ENCODE measurements around the gene IGFLR1.

Gene IGFLR1

DNA sequence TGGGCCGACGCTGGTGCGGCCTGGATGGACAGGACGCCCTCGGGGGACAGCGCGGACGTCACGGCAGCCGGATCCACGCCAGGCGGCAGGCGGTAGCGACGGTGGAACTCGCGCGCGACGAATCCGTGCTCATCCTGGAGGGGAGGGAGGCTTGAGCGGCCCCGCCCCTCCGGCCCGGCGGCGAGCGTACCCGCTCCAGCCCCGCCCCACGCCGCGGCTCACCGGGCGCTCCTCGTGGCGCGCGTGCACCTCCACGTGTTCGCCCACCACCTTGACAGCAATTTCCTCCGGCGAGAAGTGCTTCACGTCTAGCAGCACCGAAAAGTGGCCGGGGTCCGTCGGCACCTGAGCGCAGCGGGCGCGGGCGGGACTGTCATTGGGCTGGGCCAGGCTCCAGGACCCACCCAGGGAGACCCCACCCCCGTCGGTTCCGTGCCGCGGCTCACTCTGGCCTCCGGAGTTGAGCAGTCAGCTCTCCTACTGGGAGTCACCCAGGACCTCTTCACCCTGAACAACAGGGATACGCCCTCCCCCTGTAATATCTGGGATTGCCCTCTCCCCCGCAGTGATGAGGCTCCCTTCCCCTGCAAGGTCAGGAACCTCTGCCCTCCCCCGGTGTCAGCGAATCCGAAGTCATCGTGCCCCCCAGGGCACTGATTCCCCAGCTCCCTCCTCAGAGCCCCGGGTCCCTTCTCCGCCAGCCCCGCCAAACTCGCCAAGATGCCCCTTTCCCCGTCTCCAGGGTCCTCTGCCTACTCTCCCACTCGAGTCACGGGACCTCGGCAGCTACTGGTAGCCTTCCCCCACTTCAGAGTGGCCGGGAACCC, 13.5 kb upstream of the IGFLR1 start:
- DNase-seq, result no peak

DNA sequence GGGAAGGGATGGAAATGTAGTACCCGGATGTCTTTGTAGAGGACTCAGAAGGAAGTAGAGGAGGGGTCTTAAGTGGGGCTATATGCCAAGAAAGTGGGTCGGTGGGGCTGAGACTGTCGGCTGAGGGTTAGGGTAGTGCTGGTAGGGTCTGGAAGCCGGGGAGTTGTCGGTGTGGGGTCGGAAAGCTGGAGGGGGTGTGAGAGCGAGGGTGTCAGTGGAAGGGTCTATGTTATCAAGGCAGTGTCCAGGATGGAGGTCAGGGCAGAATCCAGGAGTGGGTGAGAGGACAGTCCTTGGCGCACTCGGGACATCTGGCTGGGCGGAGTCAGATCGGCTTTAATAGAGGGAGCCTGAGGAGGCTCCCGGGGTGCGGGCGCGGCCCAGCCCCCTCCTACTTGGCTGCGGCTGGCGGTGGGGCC, 12.9 kb upstream of the IGFLR1 start:
- no peak for DNase-seq

DNA sequence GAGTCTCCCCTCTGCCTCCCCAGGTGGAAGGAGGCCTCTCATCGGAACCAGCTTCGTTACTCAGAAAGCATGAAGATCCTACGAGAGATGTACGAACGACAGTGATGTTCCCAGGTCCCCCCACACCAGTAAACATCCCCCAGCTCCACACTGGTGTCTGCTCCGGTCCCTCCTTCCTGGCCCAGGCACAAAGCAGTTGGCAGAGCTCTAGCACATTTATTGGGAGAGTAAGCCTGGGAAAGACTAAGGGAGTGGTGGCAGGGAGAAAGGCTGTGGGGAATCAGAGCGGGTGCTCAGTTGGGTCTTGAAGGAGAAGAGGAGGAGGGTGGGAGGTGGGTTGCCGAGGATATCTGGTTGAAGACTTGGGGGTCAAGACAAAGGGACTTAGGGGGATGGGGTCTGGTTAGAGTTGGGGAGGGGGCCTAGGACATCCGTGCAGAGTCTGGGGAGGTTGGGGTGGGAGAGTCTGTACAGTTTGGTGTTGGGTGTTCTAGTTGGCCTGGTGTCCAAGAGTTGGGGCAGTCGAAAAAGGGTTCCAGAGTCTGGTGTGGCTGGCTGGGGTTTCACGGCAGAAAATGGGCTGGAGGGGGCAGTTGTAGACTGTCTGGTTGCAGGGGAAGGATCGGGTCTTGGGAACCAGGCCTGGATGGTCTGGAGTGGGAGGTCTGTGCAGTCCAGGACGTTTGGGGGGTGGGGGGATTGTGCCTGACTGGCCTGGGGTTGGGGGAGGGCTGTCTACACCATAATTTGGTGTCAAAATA, 12.3 kb upstream of the IGFLR1 start:
- no peak for DNase-seq

DNA sequence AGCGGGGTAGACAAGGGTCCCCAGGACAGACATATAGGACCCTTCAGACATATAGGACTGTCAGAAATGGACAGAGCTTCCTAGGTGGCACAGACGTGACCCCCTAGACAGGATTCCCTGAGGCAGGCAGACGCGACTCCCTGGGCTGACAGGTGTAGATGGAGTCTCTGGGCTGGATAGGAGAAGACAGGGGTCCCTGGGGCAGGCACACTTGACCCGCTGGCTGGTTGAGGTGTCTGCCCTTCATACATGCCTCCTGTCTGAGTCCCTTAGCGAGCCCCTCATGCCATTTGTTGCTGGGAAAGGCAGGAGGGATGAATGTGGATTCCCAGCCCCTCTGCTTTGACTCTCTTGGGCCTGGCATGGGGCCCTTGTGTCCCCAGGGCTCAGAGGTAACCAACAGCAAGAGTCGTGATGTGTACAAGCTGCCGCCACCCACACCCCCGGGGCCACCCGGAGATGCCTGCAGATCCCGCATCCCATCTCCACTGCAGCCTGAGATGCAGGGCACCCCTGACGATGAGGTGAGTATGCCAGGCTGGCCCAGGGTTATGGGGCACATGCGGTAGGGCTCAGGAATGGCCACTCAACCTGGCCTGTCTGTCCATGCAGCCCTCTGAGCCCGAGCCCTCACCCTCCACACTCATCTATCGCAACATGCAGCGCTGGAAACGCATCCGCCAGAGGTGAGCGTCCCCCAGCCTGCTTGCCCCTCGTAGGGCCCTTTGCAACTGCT, 11.6 kb upstream of the IGFLR1 start:
- DNase-seq, result no peak

DNA sequence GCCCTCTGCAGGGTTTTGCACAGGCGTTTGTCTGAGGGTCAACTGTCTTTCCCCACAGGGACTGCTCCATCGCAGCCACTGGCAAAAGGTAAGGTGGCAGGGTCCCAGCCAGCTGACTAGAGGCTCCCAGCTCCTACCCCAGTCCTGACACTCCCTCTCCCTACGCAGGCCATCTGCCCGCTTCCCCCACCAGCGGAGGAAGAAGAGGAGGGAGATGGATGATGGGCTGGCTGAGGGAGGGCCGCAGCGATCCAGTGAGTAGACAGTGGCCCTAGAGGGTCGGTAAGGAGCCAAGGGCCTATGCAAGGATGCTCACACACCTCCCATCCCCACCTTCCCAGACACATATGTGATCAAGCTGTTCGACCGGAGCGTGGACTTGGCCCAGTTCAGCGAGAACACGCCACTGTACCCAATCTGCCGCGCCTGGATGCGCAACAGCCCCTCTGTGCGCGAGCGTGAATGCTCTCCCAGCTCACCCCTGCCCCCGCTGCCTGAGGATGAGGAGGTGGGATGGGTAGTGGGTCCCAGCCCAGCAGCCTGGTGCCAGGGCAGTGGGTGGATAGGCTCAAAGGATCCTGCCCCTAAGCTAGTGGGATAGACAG, 10.6 kb upstream of the IGFLR1 start:
- no peak for DNase-seq

DNA sequence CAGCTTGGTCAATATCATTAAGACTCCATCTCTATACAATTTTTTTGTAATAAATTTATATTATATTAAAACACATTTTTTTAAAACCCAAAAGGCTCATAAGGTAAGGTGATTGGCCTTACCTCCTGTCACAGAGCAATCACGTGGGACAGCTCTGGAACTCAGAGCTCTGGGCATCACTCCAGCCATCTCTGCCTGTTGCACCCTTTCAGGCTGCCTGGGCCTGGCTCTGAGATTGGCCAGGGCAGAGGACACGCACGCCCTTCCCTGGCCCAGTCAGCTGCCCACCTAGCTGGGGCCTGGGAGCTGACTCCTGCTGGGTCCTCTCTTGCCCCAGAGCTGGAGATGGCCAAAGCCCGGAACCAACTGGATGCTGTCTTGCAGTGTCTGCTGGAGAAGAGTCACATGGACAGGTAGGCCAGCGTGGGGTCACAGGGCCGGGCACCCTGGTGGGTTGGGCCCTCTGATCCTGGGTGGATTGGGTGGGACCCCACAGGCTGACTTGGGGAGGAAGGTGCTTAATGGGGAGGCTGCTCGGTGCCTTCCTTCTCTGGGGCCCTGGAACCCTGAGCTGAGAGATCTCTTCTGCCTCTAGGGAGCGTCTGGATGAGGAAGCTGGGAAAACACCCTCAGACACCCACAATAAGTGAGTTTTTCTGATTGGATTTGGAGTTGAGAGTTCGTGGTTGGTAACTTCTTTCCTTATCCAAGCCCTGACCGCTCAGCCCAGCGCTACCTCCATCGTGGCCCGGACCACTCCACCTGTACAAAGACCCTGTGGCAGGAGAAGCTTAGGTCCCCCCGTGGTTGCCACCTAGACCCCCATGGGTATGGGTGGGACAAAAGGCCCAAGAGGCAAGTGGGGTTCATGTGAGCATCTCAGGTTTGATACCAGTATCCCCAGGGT, 9.8 kb upstream of the IGFLR1 start:
- no peak for DNase-seq

DNA sequence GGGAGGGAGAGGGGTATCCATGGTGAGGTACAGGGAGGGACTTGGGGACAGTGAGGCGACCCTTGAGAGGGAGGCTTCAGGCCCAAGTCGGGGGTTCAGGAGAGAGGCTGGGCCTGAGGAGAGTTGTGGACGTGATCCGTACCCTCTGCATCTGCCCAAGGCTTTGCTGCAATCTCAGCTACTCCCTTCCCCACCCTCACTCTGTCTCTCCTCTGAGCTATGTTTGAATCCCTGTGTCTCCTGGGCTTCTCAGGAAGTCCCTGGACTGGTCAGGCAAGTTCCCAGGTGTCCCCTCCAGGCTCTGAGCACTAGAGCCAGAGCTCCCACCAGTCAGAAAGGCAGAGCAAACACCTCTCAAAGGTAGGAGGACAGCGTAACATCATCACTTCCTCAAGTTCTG, 7.9 kb upstream of the IGFLR1 start:
- DNase-seq, result no peak

DNA sequence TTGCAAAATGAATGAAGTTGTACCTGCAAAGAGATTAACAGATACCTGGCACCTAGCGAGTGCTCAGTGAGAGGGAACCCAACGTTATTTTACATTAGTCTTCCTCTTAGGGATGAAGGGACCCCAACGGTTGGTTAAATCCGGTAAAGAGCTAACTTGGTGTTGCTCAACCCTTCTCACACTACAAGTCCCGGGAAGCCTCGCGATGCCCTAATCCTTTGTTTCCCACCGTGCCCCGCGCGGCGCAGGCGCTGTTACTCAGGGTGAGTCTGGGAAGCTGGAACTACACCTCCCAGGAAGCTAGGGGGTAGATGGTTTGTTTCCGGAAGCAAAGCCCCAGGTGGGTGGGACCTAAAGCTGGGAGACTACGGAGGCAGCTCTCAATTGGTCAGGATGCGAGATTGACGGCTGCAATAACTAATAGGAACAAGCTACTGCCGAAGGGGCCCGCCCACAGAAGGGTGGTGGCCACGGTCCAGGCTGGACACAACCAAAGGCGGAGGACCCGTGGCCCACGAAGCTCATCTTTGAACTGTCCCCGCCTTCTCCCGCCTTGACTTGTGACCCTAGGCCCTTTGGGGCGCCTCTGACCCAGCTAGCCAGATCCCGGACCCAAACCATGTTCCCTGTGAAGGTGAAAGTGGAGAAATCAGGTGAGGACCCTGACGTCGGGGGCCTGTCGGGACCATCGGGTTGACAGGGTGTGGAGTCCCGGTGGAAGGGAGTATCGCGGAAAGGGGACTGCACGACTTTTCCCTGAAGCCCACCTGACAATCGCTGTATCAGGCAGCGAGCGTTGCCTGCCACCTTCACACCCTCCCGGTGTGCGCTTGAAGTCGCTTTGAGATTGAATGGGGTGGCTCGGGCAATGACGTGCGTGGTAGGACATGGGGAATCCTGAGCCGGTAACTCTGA, 6.1 kb upstream of the IGFLR1 start, which contains the start of gene LIN37:
Gene LIN37, plus strand, starts transcription at position 471 of the 915 bp plus-strand sequence. Its CDS starts 149 bp downstream, at position 620.
- peak; percentile 94 for DNase-seq

DNA sequence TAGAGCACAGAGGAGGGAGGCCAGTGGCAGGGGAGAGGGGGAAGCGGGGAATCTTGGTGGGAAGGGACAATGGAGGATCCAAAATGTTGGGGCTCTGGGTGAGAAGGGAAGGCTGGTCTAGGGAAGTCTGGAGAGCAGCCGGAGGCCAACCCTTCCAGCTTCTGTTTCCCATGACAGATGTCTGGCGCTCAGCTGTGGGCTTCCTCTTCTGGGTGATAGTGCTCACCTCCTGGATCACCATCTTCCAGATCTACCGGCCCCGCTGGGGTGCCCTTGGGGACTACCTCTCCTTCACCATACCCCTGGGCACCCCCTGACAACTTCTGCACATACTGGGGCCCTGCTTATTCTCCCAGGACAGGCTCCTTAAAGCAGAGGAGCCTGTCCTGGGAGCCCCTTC, 4.3 kb upstream of the IGFLR1 start:
- DNase-seq, result no peak

DNA sequence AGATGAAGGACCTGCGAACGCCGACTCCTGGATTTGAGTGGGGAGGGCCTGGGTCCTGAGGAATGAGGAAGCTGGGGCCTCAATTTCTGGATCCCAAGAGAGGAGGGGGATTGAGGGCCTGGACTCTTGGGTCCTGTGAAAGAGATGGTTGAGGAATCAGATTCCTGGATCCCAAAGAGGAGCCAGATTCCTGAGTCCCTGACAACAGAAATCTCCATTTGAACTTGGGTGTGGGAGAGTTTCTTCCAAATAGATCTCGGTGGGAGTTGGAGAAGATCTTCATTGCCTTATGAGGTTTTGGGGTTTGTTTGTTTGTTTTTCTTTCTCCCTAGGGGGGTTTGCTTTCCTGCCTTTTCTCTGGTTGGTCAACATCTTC, 3.8 kb upstream of the IGFLR1 start:
- DNase-seq, result no peak

DNA sequence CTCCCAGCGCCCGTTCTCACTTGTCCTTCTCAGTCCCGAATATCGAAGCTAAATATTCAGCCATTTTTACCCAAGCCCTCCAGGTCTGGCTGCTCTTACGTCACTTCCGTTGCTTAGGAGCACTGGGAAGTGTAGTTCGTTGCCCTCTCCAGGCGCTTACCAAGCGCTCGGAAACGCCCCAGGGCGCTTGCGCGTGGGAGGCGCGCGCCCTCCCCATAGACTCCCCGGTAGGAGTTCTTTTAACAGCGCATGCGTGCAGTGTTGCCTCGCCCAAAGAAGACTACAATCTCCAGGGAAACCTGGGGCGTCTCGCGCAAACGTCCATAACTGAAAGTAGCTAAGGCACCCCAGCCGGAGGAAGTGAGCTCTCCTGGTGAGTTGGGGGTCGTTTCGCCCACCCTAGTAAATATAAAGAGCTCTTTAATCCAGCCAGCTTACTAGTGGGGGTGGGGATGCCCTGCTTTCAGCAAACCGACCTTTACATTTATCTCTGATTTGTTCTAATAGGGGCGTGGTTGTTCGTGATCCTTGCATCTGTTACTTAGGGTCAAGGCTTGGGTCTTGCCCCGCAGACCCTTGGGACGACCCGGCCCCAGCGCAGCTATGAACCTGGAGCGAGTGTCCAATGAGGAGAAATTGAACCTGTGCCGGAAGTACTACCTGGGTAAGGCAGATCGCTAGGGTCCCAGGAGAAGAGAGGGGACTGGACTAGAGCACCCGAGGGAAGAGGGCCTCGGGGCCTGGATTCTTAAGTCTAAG, 3.3 kb upstream of the IGFLR1 start, which contains the start of the genes PSENEN and U2AF1L4:
Gene PSENEN, plus strand, starts transcription at position 324 of the 759 bp plus-strand sequence. Its CDS starts 280 bp downstream, at position 604.
Gene U2AF1L4, minus strand, starts transcription at position 91 of the 759 bp plus-strand sequence. Its CDS starts 27 bp downstream, at position 64.
- peak; percentile 91 for DNase-seq

DNA sequence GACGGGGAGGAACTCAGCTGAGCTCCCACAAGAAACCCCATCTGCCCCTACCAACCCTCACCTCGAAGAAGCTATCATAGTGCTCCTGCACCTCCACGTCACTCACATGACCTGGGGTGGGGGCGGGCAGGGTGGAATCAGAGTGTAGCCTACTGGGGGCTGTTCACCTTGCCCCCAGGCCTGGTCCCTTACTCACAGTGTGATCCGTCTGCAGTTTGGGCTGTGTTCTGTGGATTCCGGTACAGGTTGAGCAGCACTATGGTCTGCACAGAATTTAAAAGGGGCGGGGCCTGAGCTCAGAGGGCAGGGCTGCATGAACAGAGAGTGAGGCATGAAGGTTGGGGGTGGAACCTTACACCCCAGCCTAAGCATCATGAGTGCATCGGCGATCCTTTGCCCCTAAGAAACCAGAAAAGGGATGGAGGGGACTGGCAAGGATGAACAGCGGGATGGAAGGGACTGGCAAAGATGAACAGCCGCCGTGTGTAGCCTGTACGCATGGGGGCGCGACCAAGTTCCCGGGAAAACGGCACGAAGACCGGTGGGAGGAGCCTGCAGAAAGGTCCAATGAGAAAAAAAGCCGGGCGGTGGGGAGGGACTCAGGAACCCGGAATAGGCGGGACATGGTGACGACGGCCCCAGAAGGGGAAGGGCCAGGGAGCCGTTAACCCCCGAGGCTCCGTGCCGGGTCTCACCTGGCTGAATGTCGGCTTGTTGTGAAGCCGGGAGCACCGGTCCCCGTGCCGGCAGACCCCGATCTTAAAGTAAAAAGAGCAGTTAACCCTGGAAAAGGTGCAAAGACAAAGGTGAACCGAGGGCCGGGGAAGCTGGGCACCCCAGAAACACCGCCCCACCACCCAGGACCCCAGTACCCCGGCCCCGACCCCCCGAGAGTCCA, 2.4 kb upstream of the IGFLR1 start:
- DNase-seq, result peak; percentile 86

DNA sequence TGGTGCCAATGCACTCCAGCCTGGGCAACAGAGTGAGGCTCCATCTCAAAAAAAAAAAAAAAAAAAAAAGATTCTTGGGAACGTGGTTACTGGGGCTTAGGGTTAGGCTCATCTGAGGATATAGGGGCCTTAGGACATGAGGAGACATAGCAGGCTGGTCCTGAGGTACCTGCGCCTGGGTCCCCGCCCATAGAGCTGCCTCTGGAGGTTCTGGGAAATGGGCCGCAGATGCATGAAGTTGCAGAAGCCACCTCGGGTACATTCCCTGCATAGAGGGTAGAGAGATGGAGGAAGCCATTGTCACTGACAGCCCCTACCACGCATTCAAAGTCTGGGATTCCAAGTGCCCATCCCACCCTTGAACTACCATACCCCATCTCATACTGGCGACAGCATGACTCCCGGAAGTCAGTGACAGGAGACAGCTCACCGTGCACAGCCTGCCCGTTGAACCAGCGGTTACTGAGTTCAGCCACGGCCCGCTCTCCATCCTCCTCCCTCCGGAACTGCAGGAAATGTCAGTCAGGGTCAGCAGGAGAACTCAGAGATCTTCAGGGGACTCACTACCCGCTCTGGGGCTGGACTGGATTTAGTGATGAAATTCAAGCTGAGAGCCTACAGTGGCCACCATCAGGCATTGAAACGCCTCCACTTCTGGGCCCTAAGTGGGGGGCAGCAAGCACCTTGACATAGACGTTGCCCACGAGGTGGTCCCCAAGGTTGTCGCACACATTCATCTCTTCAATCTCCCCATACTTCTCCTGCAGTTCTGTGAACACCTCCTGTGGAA, 1.6 kb upstream of the IGFLR1 start:
- DNase-seq, result no peak

DNA sequence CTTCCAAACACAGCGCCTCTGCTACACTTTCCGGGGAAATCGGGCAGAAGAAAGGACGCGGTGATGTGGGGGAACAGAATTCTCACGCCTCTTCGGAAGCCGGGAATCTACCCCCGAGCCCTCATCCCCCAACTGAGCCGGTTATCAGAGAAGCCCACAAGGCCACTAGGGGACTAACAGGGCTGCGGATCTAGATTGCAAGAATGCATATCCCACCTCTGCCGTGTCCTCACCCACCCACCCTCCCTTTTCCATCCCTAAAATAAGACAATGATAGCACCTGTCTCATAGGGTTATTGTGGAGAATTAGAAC, 1.1 kb downstream of the IGFLR1 start:
- DNase-seq, result no peak

DNA sequence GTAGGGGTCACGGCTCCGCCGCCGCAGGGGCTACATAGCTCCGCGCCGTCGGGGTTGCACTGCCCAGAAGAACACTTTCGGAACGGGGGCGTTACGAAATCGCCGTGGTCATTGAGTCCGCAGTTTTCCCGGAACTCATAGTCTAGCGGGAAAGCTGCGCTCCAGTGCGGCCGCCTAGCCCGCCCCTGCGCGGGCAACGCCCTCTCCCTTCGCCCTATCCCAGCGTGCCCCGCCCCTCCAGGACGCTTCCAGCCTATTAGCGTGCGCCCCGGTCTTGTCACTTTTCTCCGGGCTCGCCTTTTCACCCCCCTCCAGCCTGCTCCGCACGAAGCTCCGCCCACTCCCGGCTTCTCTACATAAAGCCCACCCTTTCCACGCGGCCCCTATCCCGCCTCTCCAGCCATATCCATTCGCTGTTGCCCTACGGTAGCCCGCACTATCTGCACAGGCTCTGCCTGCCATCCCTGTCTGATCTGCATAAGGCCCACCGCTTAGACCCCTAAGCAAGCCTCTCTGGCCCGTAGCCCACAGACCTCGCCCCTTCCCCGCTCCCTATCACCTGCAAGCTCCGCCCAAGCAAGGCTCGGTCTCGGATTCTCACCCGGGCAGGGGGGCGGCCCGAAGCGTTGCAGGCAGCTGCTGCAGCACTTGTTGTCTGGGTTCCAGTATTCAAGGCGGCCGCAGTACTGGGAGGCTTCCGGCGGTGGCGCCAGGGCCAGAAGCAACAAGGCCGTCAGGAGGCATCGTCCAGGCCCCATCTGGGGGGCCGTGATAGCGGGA, 1.6 kb downstream of the IGFLR1 start:
- DNase-seq, result peak; percentile 96

DNA sequence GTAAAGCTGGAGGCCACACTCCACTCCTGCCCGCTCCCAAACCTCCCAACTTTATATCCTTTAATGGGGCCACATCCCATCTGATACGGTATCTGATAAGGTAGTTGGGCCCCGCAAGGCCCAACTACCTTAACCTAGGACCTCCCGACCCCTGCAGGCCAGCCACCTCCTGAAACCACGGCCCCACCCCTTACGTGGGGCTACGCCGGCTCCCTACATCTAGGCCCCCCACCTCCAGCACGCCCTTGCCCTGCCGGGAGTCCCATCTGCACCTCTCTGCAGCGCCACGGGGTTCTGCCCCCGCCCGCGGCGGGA, 2.2 kb downstream of the IGFLR1 start:
- no peak for DNase-seq

All from SHP77 treated with DMSO at 0.1 percent for 48 hours (cell line).